SK-N-SH (cell line): ENCODE data around the gene GEMIN7. TPM values are rescaled to one million over a fixed set of nuclear protein-coding genes. Genes with fewer than 3 reads are reported as not detected.

ENCODE experiments used
- CTCF ChIA-PET: fragments of 300-600, 350-600 bp; formaldehyde crosslinking; extraction: SDS; loops from one replicate; lab custom pipeline; 2021; lab: Yijun Ruan, JAX
- POLR2A ChIA-PET: fragments of 350-600 bp; sonication (Branson Sonifier 250); formaldehyde crosslinking; extraction: SDS; loops from one replicate; lab custom pipeline; 2020; ENCODE audit warnings: antibody characterized with exemption, inconsistent platforms; lab: Yijun Ruan, JAX
- DNase-seq: peaks from one replicate; pipeline ENCODE4 v3.0.0; 2012
- H2AFZ ChIP-seq: fragments of 200-600 bp; sonication (generic); 2 replicates; pipeline ENCODE4 v1.8.1; 2016; ENCODE audit warnings: antibody characterized with exemption, mild to moderate bottlenecking, low read depth
- H3F3A ChIP-seq: fragments of 200-600 bp; sonication (generic); replicated peaks from 2 replicates; pipeline ENCODE3; 2016; ENCODE audit warnings: antibody characterized with exemption, mild to moderate bottlenecking; ENCODE audit not compliant: insufficient read depth
- H3K27ac ChIP-seq, 2 experiments: fragments of 200-500 bp in 1 of 2; fragments of 200-600 bp in 1 of 2; sonication (Bioruptor generic) in 1 of 2; sonication (generic), shearing (Covaris generic) in 1 of 2; 2 replicates each; pipeline versions ENCODE4 v1.5.1 to v1.6.1; 2014 to 2016; ENCODE audit warnings: low read depth in 2 of 2, inconsistent platforms in 1 of 2, low read length in 1 of 2, mild to moderate bottlenecking in 1 of 2, mixed read lengths in 1 of 2
- H3K27me3 ChIP-seq: fragments of 200-600 bp; sonication (generic), shearing (Covaris generic); 2 replicates; pipeline ENCODE4 v1.6.1; 2016; ENCODE audit warnings: mixed run types; ENCODE audit not compliant: insufficient read depth
- H3K36me3 ChIP-seq, 2 experiments: fragments of 200-500 bp in 1 of 2; fragments of 200-600 bp in 1 of 2; sonication (Bioruptor generic) in 1 of 2; sonication (generic) in 1 of 2; replicated peaks in 1 of 2; 2 replicates each; pipeline versions ENCODE3 to v1.5.1; 2014 to 2016; ENCODE audit warnings: low read length in 1 of 2, mild to moderate bottlenecking in 1 of 2; ENCODE audit not compliant: insufficient read depth in 2 of 2, control insufficient read depth in 1 of 2
- H3K4me1 ChIP-seq, 2 experiments: fragments of 200-500 bp in 1 of 2; fragments of 200-600 bp in 1 of 2; sonication (Bioruptor generic) in 1 of 2; sonication (generic), shearing (Covaris generic) in 1 of 2; 2 replicates each; pipeline versions ENCODE4 v1.5.1 to v1.6.1; 2014 to 2016; ENCODE audit warnings: low read depth in 1 of 2, low read length in 1 of 2, mixed run types in 1 of 2; ENCODE audit not compliant: insufficient read depth in 2 of 2, control insufficient read depth in 1 of 2
- H3K4me2 ChIP-seq: fragments of 200-600 bp; sonication (generic), shearing (Covaris generic); 2 replicates; pipeline ENCODE4 v1.6.1; 2017; ENCODE audit warnings: mixed run types
- H3K4me3 ChIP-seq, 2 experiments: fragments of 200-500 bp in 1 of 2; fragments of 200-600 bp in 1 of 2; sonication (Bioruptor generic) in 1 of 2; sonication (generic), shearing (Covaris generic) in 1 of 2; 2 replicates each; pipeline versions ENCODE4 v1.5.1 to v1.8.1; 2014 to 2016; ENCODE audit warnings: low read depth in 2 of 2, inconsistent platforms in 1 of 2, low read length in 1 of 2, mild to moderate bottlenecking in 1 of 2, mixed read lengths in 1 of 2, moderate library complexity in 1 of 2
- H3K79me2 ChIP-seq: fragments of 200-600 bp; sonication (generic); 2 replicates; pipeline ENCODE4 v1.8.1; 2017; ENCODE audit warnings: mild to moderate bottlenecking; ENCODE audit not compliant: insufficient read depth
- H3K9ac ChIP-seq: fragments of 200-600 bp; sonication (generic); 2 replicates; pipeline ENCODE4 v1.6.1; 2017; ENCODE audit warnings: mixed run types
- H3K9me2 ChIP-seq: fragments of 200-600 bp; sonication (generic); 2 replicates; pipeline ENCODE4 v1.6.1; 2017; ENCODE audit warnings: mixed run types
- H3K9me3 ChIP-seq: fragments of 200-600 bp; sonication (generic); 2 replicates; pipeline ENCODE4 v1.6.1; 2017; ENCODE audit warnings: mixed run types, mild to moderate bottlenecking, moderate library complexity
- H4K20me1 ChIP-seq: fragments of 200-600 bp; sonication (generic); 2 replicates; pipeline ENCODE4 v1.6.1; 2017; ENCODE audit warnings: mild to moderate bottlenecking, mixed run types; ENCODE audit not compliant: insufficient read depth
- CHD2 ChIP-seq: fragments of 150-350 bp; IDR thresholded peaks from 2 replicates; pipeline ENCODE4 v1.6.1; 2018; ENCODE audit warnings: low read length; ENCODE audit not compliant: partially characterized antibody
- ELF1 ChIP-seq: IDR thresholded peaks from 2 replicates; pipeline ENCODE4 v1.4.0; 2012
- EP300 ChIP-seq, 2 experiments: IDR thresholded peaks; 2 replicates each; pipeline versions ENCODE4 v1.4.0 to v1.6.1; 2012; ENCODE audit warnings: borderline replicate concordance in 1 of 2, low read depth in 1 of 2, low read length in 1 of 2
- EZH2phosphoT487 ChIP-seq: fragments of 200-600 bp; sonication (generic); IDR thresholded peaks from 2 replicates; pipeline ENCODE4 v1.6.1; 2017; ENCODE audit warnings: low read depth, mixed run types, mild to moderate bottlenecking, antibody characterized with exemption, moderate library complexity, borderline replicate concordance
- FOXJ3 ChIP-seq: sonication (generic); formaldehyde crosslinking; IDR thresholded peaks from 2 replicates; pipeline ENCODE4 v1.5.1; 2020; ENCODE audit warnings: mild to moderate bottlenecking, missing genetic modification reagents
- FOXM1 ChIP-seq: IDR thresholded peaks from 2 replicates; pipeline ENCODE4 v1.4.0; 2012; ENCODE audit warnings: low read depth, mild to moderate bottlenecking
- GATA2 ChIP-seq: sonication (generic); formaldehyde crosslinking; IDR thresholded peaks from 2 replicates; pipeline ENCODE4 v1.5.0; 2020; ENCODE audit warnings: mild to moderate bottlenecking, missing genetic modification reagents
- JUND ChIP-seq: IDR thresholded peaks from 2 replicates; pipeline ENCODE4 v1.4.0; 2012
- MEF2A ChIP-seq: IDR thresholded peaks from 2 replicates; pipeline ENCODE4 v1.4.0; 2012; ENCODE audit warnings: low read depth, borderline replicate concordance
- MXI1 ChIP-seq: IDR thresholded peaks from 2 replicates; pipeline ENCODE4 v1.6.1; 2012; ENCODE audit warnings: mild to moderate bottlenecking, low read depth, low read length, improper control_type of control experiment
- NFIC ChIP-seq: IDR thresholded peaks from 2 replicates; pipeline ENCODE4 v1.4.0; 2012; ENCODE audit warnings: borderline replicate concordance
- NRF1 ChIP-seq: IDR thresholded peaks from 2 replicates; pipeline ENCODE4 v1.6.1; 2012; ENCODE audit warnings: low read depth, mild to moderate bottlenecking, low read length
- POLR2AphosphoS5 ChIP-seq: IDR thresholded peaks from 2 replicates; pipeline ENCODE4 v1.6.1; 2012; ENCODE audit warnings: low read depth, low read length
- RCOR1 ChIP-seq: fragments of 150-350 bp; IDR thresholded peaks from 2 replicates; pipeline ENCODE4 v1.6.1; 2017; ENCODE audit warnings: antibody characterized with exemption, low read length
- RFX5 ChIP-seq: IDR thresholded peaks from 2 replicates; pipeline ENCODE4 v1.6.1; 2012; ENCODE audit warnings: mild to moderate bottlenecking, improper control_type of control experiment, low read length
- RXRA ChIP-seq: IDR thresholded peaks from 2 replicates; pipeline ENCODE4 v1.4.0; 2012; ENCODE audit warnings: low read depth, mild to moderate bottlenecking, borderline replicate concordance
- SIN3A ChIP-seq: IDR thresholded peaks from 2 replicates; pipeline ENCODE4 v1.6.1; 2012; ENCODE audit warnings: low read depth, mild to moderate bottlenecking, low read length, moderate library complexity, borderline replicate concordance
- TAF1 ChIP-seq: IDR thresholded peaks from 2 replicates; pipeline ENCODE4 v1.6.1; 2012; ENCODE audit warnings: low read depth, mild to moderate bottlenecking, low read length, moderate library complexity, borderline replicate concordance
- TCF12 ChIP-seq: IDR thresholded peaks from 2 replicates; pipeline ENCODE4 v1.4.0; 2012
- TEAD4 ChIP-seq: IDR thresholded peaks from 2 replicates; pipeline ENCODE4 v1.4.0; 2012; ENCODE audit warnings: mild to moderate bottlenecking, borderline replicate concordance; ENCODE audit not compliant: insufficient read depth
- USF1 ChIP-seq: IDR thresholded peaks from 2 replicates; pipeline ENCODE4 v1.4.0; 2012; ENCODE audit warnings: low read depth, borderline replicate concordance
- USF2 ChIP-seq: fragments of 150-350 bp; IDR thresholded peaks from 2 replicates; pipeline ENCODE4 v1.6.1; 2017; ENCODE audit warnings: antibody characterized with exemption, low read length, low read depth, borderline replicate concordance
- YY1 ChIP-seq: IDR thresholded peaks from 2 replicates; pipeline ENCODE4 v1.4.0; 2012; ENCODE audit warnings: low read depth, mild to moderate bottlenecking
- ZBTB33 ChIP-seq: IDR thresholded peaks from 2 replicates; pipeline ENCODE4 v1.4.0; 2012; ENCODE audit warnings: low read depth, borderline replicate concordance
- WGBS: methylation state at CpG from one replicate; pipeline ENCODE4 v1.1.6; 2017; ENCODE audit warnings: low lambda C conversion rate; 5-methylcytosine and 5-hydroxymethylcytosine counted together
- polyA plus RNA-seq, 3 experiments: library from polyadenylated mRNA; depleted of rRNA; stranded (reverse); fragments of >200 nt; gene quantifications; 2 replicates each; pipeline ENCODE4 v1.2.3, GENCODE V29; 2012
- TF ChIP-seq, protein P1 (sequence below): IDR thresholded peaks from 2 replicates; pipeline ENCODE4 v1.4.0; 2012; ENCODE audit warnings: low read depth
- TF ChIP-seq, protein P2 (sequence below): fragments of 200-600 bp; sonication (generic); IDR thresholded peaks from 2 replicates; pipeline ENCODE4 v1.6.1; 2017; ENCODE audit warnings: antibody characterized with exemption, mild to moderate bottlenecking, moderate library complexity

Gene GEMIN7
- polyA plus RNA-seq, 1 of the 3 experiments (the other 2 are of a cell fraction) = 28.7 TPM

- peak overlapping the region; percentile 78 to 98 for H3K4me3 ChIP-seq
- peaks cover 54% of the 10 kb centered on the region for H3K79me2 ChIP-seq
- no peaks in the 10 kb centered on the region for H3K9me3 ChIP-seq
- H3K27me3 ChIP-seq = no peaks in the 10 kb centered on the region
- WGBS = 6% methylated on average over 61 of the region's 64 CpGs
- peaks cover 2 to 9% of the 10 kb centered on the region in 2 experiments for H3K36me3 ChIP-seq
- H3K4me1 ChIP-seq = peaks cover 9 to 25% of the 10 kb centered on the region in 2 experiments; a peak in 3 of 4 replicates
- DNase-seq = peak; percentile 96
- H3K9ac ChIP-seq = peak overlapping the region; percentile 99
- ChIA-PET POLR2A (interaction anchor here (1.2 to 2.1 kb wide), 4 partner anchors 12 to 89 kb away, joined by 3 to 19 read pairs (median 6); partner anchors contain the start of genes BLOC1S3, GEMIN7 and TRAPPC6A), CTCF (interaction anchor here (0.6 to 2.7 kb wide), 9 partner anchors 12 to 246 kb away, joined by 3 to 7 read pairs (median 3); no protein-coding TSS in a partner anchor)
- H3K4me2 ChIP-seq = peak overlapping the region; percentile 98
- H3K27ac ChIP-seq = peak overlapping the region; percentile 85 to 94
- no peaks in the 10 kb centered on the region for H3K9me2 ChIP-seq
- H3F3A ChIP-seq = peaks cover 18% of the 10 kb centered on the region
- peak overlapping the region; percentile 93 for H2AFZ ChIP-seq
- H4K20me1 ChIP-seq = peaks cover 23% of the 10 kb centered on the region
- TF ChIP-seq RXRA = no peak
- TF ChIP-seq ZBTB33 = 0 out of 2 replicates have a peak, but pooled peaks have one; percentile 42
- peak; percentile 39; the same call in 1 of the 2 replicates for TF ChIP-seq RCOR1
- peak; percentile 79 for TF ChIP-seq CHD2
- no peak for TF ChIP-seq RFX5
- peak; percentile 1; the same call in 1 of the 2 replicates for TF ChIP-seq TEAD4
- TF ChIP-seq, protein P1, sequence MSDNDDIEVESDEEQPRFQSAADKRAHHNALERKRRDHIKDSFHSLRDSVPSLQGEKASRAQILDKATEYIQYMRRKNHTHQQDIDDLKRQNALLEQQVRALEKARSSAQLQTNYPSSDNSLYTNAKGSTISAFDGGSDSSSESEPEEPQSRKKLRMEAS = peak; percentile 84
- peak; percentile 56 to 98; a peak in 3 of 4 replicates for TF ChIP-seq EP300 (IDR thresholded peaks at IDR 0.05; ENCODE audit: borderline replicate concordance in 1 of 2, low read depth in 1 of 2, low read length in 1 of 2)
- TF ChIP-seq SIN3A = peak; percentile 95
- TF ChIP-seq NFIC = no peak
- TF ChIP-seq, protein P2, sequence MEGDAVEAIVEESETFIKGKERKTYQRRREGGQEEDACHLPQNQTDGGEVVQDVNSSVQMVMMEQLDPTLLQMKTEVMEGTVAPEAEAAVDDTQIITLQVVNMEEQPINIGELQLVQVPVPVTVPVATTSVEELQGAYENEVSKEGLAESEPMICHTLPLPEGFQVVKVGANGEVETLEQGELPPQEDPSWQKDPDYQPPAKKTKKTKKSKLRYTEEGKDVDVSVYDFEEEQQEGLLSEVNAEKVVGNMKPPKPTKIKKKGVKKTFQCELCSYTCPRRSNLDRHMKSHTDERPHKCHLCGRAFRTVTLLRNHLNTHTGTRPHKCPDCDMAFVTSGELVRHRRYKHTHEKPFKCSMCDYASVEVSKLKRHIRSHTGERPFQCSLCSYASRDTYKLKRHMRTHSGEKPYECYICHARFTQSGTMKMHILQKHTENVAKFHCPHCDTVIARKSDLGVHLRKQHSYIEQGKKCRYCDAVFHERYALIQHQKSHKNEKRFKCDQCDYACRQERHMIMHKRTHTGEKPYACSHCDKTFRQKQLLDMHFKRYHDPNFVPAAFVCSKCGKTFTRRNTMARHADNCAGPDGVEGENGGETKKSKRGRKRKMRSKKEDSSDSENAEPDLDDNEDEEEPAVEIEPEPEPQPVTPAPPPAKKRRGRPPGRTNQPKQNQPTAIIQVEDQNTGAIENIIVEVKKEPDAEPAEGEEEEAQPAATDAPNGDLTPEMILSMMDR = no peak
- no peak; the same call in 1 of the 2 replicates for TF ChIP-seq TAF1
- TF ChIP-seq ELF1 = peak; percentile 15; the same call in 1 of the 2 replicates
- peak; percentile 83 for TF ChIP-seq USF1
- TF ChIP-seq FOXJ3 (CRISPR knock-in tag) = no peak
- no peak for TF ChIP-seq JUND
- TF ChIP-seq EZH2phosphoT487 = no peak
- peak; percentile 95 for TF ChIP-seq POLR2AphosphoS5
- TF ChIP-seq YY1 = peak; percentile 78; the same call in 1 of the 2 replicates
- TF ChIP-seq MEF2A = no peak
- no peak for TF ChIP-seq GATA2 (CRISPR knock-in tag)
- TF ChIP-seq MXI1 = peak; percentile 72; the same call in 1 of the 2 replicates
- no peak for TF ChIP-seq FOXM1
- TF ChIP-seq TCF12 = 0 out of 2 replicates have a peak, but pooled peaks have one; percentile 4
- TF ChIP-seq NRF1 = no peak
- TF ChIP-seq USF2 = peak; percentile 47; the same call in 1 of the 2 replicates
Observed at GRCh38 chr19:45091031-45091923, 12.2 kb downstream of the GEMIN7 start.
